Stimulated activated CD8-positive, alpha-beta memory T cell treated with anti-CD3 and anti-CD28 coated beads, Interleukin-15, amount 100 ng/mL, for 24 hours (primary cell): Measurements from ENCODE around the gene LRP1B.
"Not testable (repeated sequence)": the region's sequence is repeated elsewhere in the genome, so short reads cannot be mapped to it uniquely, and the experiment has no call there.

ENCODE experiments used
- DNase-seq: peaks from one replicate; pipeline ENCODE4 v3.0.0-alpha.2; 2020; ENCODE audit warnings: low read depth

LRP1B gene

GRCh38 chr2:141306368-141306767, 824.4 kb downstream of the LRP1B start:
- no peak for DNase-seq

GRCh38 chr2:141301551-141301950, 829.3 kb downstream of the LRP1B start:
- DNase-seq = no peak

- no peak for DNase-seq
These were observed 850.8 kb downstream of the LRP1B start for GRCh38 chr2:141280037-141280436.

GRCh38 chr2:141271346-141271745, 859.5 kb downstream of the LRP1B start:
- DNase-seq = no peak

GRCh38 chr2:141264848-141265247, 866.0 kb downstream of the LRP1B start:
- DNase-seq = no peak

- DNase-seq = no peak
These were observed 869.9 kb downstream of the LRP1B start for GRCh38 chr2:141260911-141261310.

GRCh38 chr2:141259683-141260082, 871.1 kb downstream of the LRP1B start:
- no peak for DNase-seq

GRCh38 chr2:141242008-141242407, 888.8 kb downstream of the LRP1B start:
- DNase-seq = no peak

- DNase-seq = no peak
These were observed 904.3 kb downstream of the LRP1B start for GRCh38 chr2:141226560-141226959.

- no peak for DNase-seq
These were observed 923.8 kb downstream of the LRP1B start for GRCh38 chr2:141207036-141207385.

GRCh38 chr2:141201016-141201565, 929.7 kb downstream of the LRP1B start:
- DNase-seq = no peak

GRCh38 chr2:141200191-141200590, 930.6 kb downstream of the LRP1B start:
- DNase-seq = no peak

GRCh38 chr2:141199711-141200110, 931.1 kb downstream of the LRP1B start:
- DNase-seq = no peak

- DNase-seq = no peak
These were observed 935.7 kb downstream of the LRP1B start for GRCh38 chr2:141195087-141195486.

GRCh38 chr2:141187075-141187439, 943.8 kb downstream of the LRP1B start:
- DNase-seq = no peak

- no peak for DNase-seq
These were observed 944.3 kb downstream of the LRP1B start for GRCh38 chr2:141186413-141187074.

GRCh38 chr2:141182246-141182645, 948.6 kb downstream of the LRP1B start:
- no peak for DNase-seq

- DNase-seq = not testable (repeated sequence)
These were observed 961.7 kb downstream of the LRP1B start for GRCh38 chr2:141169117-141169516.

- DNase-seq = no peak
These were observed 968.5 kb downstream of the LRP1B start for GRCh38 chr2:141162314-141162713.

- no peak for DNase-seq
These were observed 979.1 kb downstream of the LRP1B start for GRCh38 chr2:141151611-141152286.

GRCh38 chr2:141142025-141142424, 988.8 kb downstream of the LRP1B start:
- no peak for DNase-seq

GRCh38 chr2:141137122-141137693, 993.6 kb downstream of the LRP1B start:
- DNase-seq = no peak

GRCh38 chr2:141133883-141134282, 996.9 kb downstream of the LRP1B start:
- no peak for DNase-seq
